ENCODE results near the gene IGSF8.

The IGSF8 gene

DNA sequence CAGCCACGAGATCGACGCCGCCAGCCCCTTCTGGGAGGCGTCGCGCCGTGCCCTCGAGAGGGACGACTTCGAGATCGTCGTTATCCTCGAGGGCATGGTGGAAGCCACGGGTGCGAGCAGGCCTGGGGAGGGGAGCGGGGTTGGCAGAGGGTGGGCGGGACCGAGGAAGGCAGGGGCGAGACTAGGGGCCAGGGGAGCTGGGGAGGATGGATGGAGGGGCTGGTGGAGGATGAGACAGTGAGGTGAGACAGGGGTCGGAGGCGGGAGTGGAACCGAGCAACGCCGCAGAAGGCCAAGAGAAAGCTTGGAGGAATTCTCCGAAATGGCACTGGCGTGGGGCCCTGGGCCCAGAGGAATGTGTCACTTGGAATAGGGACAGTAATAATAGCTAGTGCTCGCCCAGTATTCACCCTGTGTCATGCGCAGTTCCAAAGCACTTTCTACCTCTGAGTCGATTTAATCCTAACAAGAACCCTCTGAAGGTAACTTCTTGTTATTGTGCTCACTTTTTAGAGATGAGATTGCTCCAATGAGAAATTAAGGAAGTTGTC is 13.6 kb downstream of the IGSF8 start:
- peaks cover 2% of the 10 kb centered on the region; the same call in 1 of the 2 replicates for H3K36me3 ChIP-seq (ENCODE audit: control insufficient read depth, low read length)
- no peaks in the 10 kb centered on the region for H3K9me2 ChIP-seq (replicated peaks; ENCODE audit: control insufficient read depth, low read length)
- H3K27ac ChIP-seq (ENCODE audit: low read depth, low read length): no peak overlapping the region
- H3K79me2 ChIP-seq (ENCODE audit: control insufficient read depth, low read length): no peaks in the 10 kb centered on the region
- 0 out of 2 replicates have a peak, but pooled peaks cover 8% of the 10 kb centered on the region for H3F3A ChIP-seq (ENCODE audit: control insufficient read depth, insufficient read depth)
- no peak overlapping the region for H3K4me2 ChIP-seq (ENCODE audit: low read length)
- H3K4me3 ChIP-seq (ENCODE audit: low read length): no peak overlapping the region
- no peaks in the 10 kb centered on the region for H3K4me1 ChIP-seq (ENCODE audit: control insufficient read depth, low read length)
- TF ChIP-seq, protein P1, sequence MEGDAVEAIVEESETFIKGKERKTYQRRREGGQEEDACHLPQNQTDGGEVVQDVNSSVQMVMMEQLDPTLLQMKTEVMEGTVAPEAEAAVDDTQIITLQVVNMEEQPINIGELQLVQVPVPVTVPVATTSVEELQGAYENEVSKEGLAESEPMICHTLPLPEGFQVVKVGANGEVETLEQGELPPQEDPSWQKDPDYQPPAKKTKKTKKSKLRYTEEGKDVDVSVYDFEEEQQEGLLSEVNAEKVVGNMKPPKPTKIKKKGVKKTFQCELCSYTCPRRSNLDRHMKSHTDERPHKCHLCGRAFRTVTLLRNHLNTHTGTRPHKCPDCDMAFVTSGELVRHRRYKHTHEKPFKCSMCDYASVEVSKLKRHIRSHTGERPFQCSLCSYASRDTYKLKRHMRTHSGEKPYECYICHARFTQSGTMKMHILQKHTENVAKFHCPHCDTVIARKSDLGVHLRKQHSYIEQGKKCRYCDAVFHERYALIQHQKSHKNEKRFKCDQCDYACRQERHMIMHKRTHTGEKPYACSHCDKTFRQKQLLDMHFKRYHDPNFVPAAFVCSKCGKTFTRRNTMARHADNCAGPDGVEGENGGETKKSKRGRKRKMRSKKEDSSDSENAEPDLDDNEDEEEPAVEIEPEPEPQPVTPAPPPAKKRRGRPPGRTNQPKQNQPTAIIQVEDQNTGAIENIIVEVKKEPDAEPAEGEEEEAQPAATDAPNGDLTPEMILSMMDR (IDR thresholded peaks at IDR 0.05; ENCODE audit: low read depth, low read length, poor library complexity, severe bottlenecking): no peak
- TF ChIP-seq EZH2phosphoT487 (IDR thresholded peaks at IDR 0.05; ENCODE audit: borderline replicate concordance, low read length): no peak
- H3K9me3 ChIP-seq (ENCODE audit: control insufficient read depth, insufficient read depth, low read length): no peaks in the 10 kb centered on the region
- peaks cover 12% of the 10 kb centered on the region for H3K27me3 ChIP-seq (ENCODE audit: control insufficient read depth, low read length)
- H4K20me1 ChIP-seq (ENCODE audit: control insufficient read depth, insufficient read depth, low read depth, low read length): no peaks in the 10 kb centered on the region

GRCh38 chr1:160083968-160084770 is 14.2 kb downstream of the IGSF8 start:
- Histone ChIP-seq H3K79me2 (ENCODE audit: control insufficient read depth, low read length) (no peaks in the 10 kb centered on the region), H3K36me3 (ENCODE audit: control insufficient read depth, low read length) (peaks cover 2% of the 10 kb centered on the region; the same call in 1 of the 2 replicates), H3F3A (ENCODE audit: control insufficient read depth, insufficient read depth) (0 out of 2 replicates have a peak, but pooled peaks cover 8% of the 10 kb centered on the region), H3K9me3 (ENCODE audit: control insufficient read depth, insufficient read depth, low read length) (no peaks in the 10 kb centered on the region), H3K27me3 (ENCODE audit: control insufficient read depth, low read length) (peaks cover 18% of the 10 kb centered on the region), H4K20me1 (ENCODE audit: control insufficient read depth, insufficient read depth, low read depth, low read length) (no peaks in the 10 kb centered on the region), H3K4me1 (ENCODE audit: control insufficient read depth, low read length) (no peaks in the 10 kb centered on the region), H3K4me3 (ENCODE audit: low read length) (no peak overlapping the region), H3K9me2 (replicated peaks; ENCODE audit: control insufficient read depth, low read length) (no peaks in the 10 kb centered on the region), H3K27ac (ENCODE audit: low read depth, low read length) (no peak overlapping the region), H3K4me2 (ENCODE audit: low read length) (no peak overlapping the region)
- TF ChIP-seq, protein P1 (IDR thresholded peaks at IDR 0.05; ENCODE audit: low read depth, low read length, poor library complexity, severe bottlenecking): peak; percentile 68
- no peak for TF ChIP-seq EZH2phosphoT487 (IDR thresholded peaks at IDR 0.05; ENCODE audit: borderline replicate concordance, low read length)

- no peaks in the 10 kb centered on the region for H3K9me3 ChIP-seq (ENCODE audit: control insufficient read depth, insufficient read depth, low read length)
- no peaks in the 10 kb centered on the region for H3K4me1 ChIP-seq (ENCODE audit: control insufficient read depth, low read length)
- H3F3A ChIP-seq (ENCODE audit: control insufficient read depth, insufficient read depth): 0 out of 2 replicates have a peak, but pooled peaks cover 8% of the 10 kb centered on the region
- no peaks in the 10 kb centered on the region for H4K20me1 ChIP-seq (ENCODE audit: control insufficient read depth, insufficient read depth, low read depth, low read length)
- no peaks in the 10 kb centered on the region for H3K79me2 ChIP-seq (ENCODE audit: control insufficient read depth, low read length)
- H3K27me3 ChIP-seq (ENCODE audit: control insufficient read depth, low read length): peaks cover 21% of the 10 kb centered on the region
- no peaks in the 10 kb centered on the region; the same call in 1 of the 2 replicates for H3K36me3 ChIP-seq (ENCODE audit: control insufficient read depth, low read length)
- H3K27ac ChIP-seq (ENCODE audit: low read depth, low read length): no peak overlapping the region
- TF ChIP-seq EZH2phosphoT487 (IDR thresholded peaks at IDR 0.05; ENCODE audit: borderline replicate concordance, low read length): no peak
- TF ChIP-seq, protein P1 (IDR thresholded peaks at IDR 0.05; ENCODE audit: low read depth, low read length, poor library complexity, severe bottlenecking): no peak
- no peak overlapping the region for H3K4me2 ChIP-seq (ENCODE audit: low read length)
- no peak overlapping the region for H3K4me3 ChIP-seq (ENCODE audit: low read length)
- no peaks in the 10 kb centered on the region for H3K9me2 ChIP-seq (replicated peaks; ENCODE audit: control insufficient read depth, low read length)
Measured at GRCh38 chr1:160082926-160083325, 15.5 kb downstream of the IGSF8 start.
